ENCODE results near the gene SLIT3.

DNA sequence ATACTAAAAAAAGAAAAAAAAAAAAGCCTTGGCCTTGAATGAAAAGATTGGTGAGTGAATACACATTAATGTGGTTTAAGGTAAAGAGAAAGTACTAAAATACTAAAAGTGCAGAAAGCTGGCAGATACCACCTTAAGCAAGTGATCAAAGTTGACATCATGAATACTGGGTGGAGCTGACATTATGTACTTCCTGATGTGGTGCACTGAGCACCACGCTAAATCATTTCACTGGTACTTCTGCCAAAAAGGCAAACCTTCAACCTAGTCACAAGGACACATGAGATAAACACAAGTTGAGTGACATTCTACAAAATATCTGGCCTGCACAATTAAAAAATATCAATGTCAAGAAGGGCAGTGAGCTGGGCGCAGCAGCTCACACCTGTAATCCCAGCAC, 687.9 kb downstream of the SLIT3 start:
- TF ChIP-seq POLR2AphosphoS5 (IDR thresholded peaks at IDR 0.05; ENCODE audit: insufficient read depth, low read depth, low read length): no peak
- no peak for TF ChIP-seq CTCF (IDR thresholded peaks at IDR 0.05; ENCODE audit: extremely low read depth in 1 of 2, insufficient read depth in 1 of 2, low read depth in 1 of 2, low read length in 2 of 2)
- no peak for TF ChIP-seq POLR2A (IDR thresholded peaks at IDR 0.05; ENCODE audit: low read depth, low read length)
- no peak for TF ChIP-seq EZH2 (IDR thresholded peaks at IDR 0.05; ENCODE audit: borderline replicate concordance, low read depth, low read length, severe bottlenecking)
- no peak for TF ChIP-seq MAX (IDR thresholded peaks at IDR 0.05; ENCODE audit: insufficient read depth, insufficient read length)
- no peak for TF ChIP-seq JUN (IDR thresholded peaks at IDR 0.05; ENCODE audit: borderline replicate concordance, insufficient read depth, insufficient read length, low read depth)
- no peak for TF ChIP-seq MYC (IDR thresholded peaks at IDR 0.05; ENCODE audit: low read depth, low read length)
